DMS153 (cell line): ENCODE data around the gene LDLRAD4.

Experiments used
- DNase-seq: peaks from one replicate; lab custom pipeline; 2025; lab: John Stamatoyannopoulos, UW

Gene LDLRAD4

GRCh38 chr18:13372531-13372951, 154.0 kb downstream of the LDLRAD4 start:
- no peak for DNase-seq

- no peak for DNase-seq
Observed at GRCh38 chr18:13374096-13374467, 155.5 kb downstream of the LDLRAD4 start.

GRCh38 chr18:13374468-13375301, 156.1 kb downstream of the LDLRAD4 start:
- DNase-seq: no peak

- DNase-seq: no peak
Observed at GRCh38 chr18:13375302-13376255, 157.0 kb downstream of the LDLRAD4 start.

- no peak for DNase-seq
Observed at GRCh38 chr18:13376298-13376840, 157.8 kb downstream of the LDLRAD4 start.

GRCh38 chr18:13376841-13377351, 158.3 kb downstream of the LDLRAD4 start:
- no peak for DNase-seq

- DNase-seq: no peak
Observed at GRCh38 chr18:13377496-13377895, 158.9 kb downstream of the LDLRAD4 start.

GRCh38 chr18:13378150-13378549, 159.6 kb downstream of the LDLRAD4 start:
- DNase-seq: no peak

- DNase-seq: no peak
Observed at GRCh38 chr18:13379062-13379865, 160.7 kb downstream of the LDLRAD4 start.

- DNase-seq: no peak
Observed at GRCh38 chr18:13379930-13380690, 161.6 kb downstream of the LDLRAD4 start.

- DNase-seq: no peak
Observed at GRCh38 chr18:13380691-13381070, 162.1 kb downstream of the LDLRAD4 start.

GRCh38 chr18:13381331-13381730, 162.8 kb downstream of the LDLRAD4 start:
- no peak for DNase-seq

GRCh38 chr18:13381944-13382365, 163.4 kb downstream of the LDLRAD4 start:
- peak; percentile 16 for DNase-seq

- DNase-seq: peak; percentile 72
Observed at GRCh38 chr18:13382366-13382953, 163.9 kb downstream of the LDLRAD4 start.

GRCh38 chr18:13382954-13383827, 164.6 kb downstream of the LDLRAD4 start:
- no peak for DNase-seq

- no peak for DNase-seq
Observed at GRCh38 chr18:13386891-13387801, 168.6 kb downstream of the LDLRAD4 start.

- no peak for DNase-seq
Observed at GRCh38 chr18:13387855-13388548, 169.4 kb downstream of the LDLRAD4 start.
